ENCODE measurements around the gene RFTN2. TPM values are rescaled to one million over a fixed set of nuclear protein-coding genes. Genes with fewer than 3 reads are reported as not detected.
A peak's percentile ranks its signal among the peaks of the same experiment; 100 is the strongest.
"Not testable (repeated sequence)": the region's sequence is repeated elsewhere in the genome, so short reads cannot be mapped to it uniquely, and the experiment has no call there.

The RFTN2 gene
- 29.9 TPM for total RNA-seq

- DNase-seq, result no peak
These were observed at the start of gene RFTN2 for GRCh38 chr2:197675246-197675645. TSS of gene RFTN2 (minus strand) at chr2:197675587. CDS start at chr2:197675458, 129 bp downstream.

- DNase-seq, result no peak
These were observed 42.5 kb upstream of the RFTN2 start for GRCh38 chr2:197717863-197718262.

GRCh38 chr2:197713271-197713670 is 37.9 kb upstream of the RFTN2 start:
- no peak for DNase-seq

- DNase-seq, result no peak
These were observed 36.2 kb upstream of the RFTN2 start for GRCh38 chr2:197711578-197711977.

GRCh38 chr2:197710424-197711042 is 35.1 kb upstream of the RFTN2 start:
- no peak for DNase-seq

- DNase-seq, result not testable (repeated sequence)
These were observed 33.8 kb upstream of the RFTN2 start for GRCh38 chr2:197709140-197709539.

GRCh38 chr2:197708331-197708730 is 32.9 kb upstream of the RFTN2 start:
- no peak for DNase-seq

- no peak for DNase-seq
These were observed 32.2 kb upstream of the RFTN2 start for GRCh38 chr2:197707316-197708213.

- no peak for DNase-seq
These were observed 31.4 kb upstream of the RFTN2 start for GRCh38 chr2:197706839-197707207.

GRCh38 chr2:197705912-197706838 is 30.8 kb upstream of the RFTN2 start:
- peak; percentile 12 for DNase-seq

GRCh38 chr2:197705121-197705911 is 29.9 kb upstream of the RFTN2 start, which contains the start of gene MARS2:
TSS of gene MARS2 (plus strand) at chr2:197705369. CDS start at chr2:197705406, 37 bp downstream.
- peak; percentile 89 for DNase-seq

- DNase-seq, result no peak
These were observed 29.2 kb upstream of the RFTN2 start for GRCh38 chr2:197704434-197705120.

- no peak for DNase-seq
These were observed 25.6 kb upstream of the RFTN2 start for GRCh38 chr2:197700960-197701359.

- not testable (repeated sequence) for DNase-seq
These were observed 24.3 kb upstream of the RFTN2 start for GRCh38 chr2:197699724-197700123.

- not testable (repeated sequence) for DNase-seq
These were observed 21.2 kb upstream of the RFTN2 start for GRCh38 chr2:197696571-197696970.

- DNase-seq, result not testable (repeated sequence)
These were observed 20.6 kb upstream of the RFTN2 start for GRCh38 chr2:197695971-197696370.

GRCh38 chr2:197695206-197695605 is 19.8 kb upstream of the RFTN2 start:
- DNase-seq, result not testable (repeated sequence)

- no peak for DNase-seq
These were observed 2.1 kb upstream of the RFTN2 start for GRCh38 chr2:197677483-197677882.

- DNase-seq, result no peak
These were observed 1.7 kb upstream of the RFTN2 start for GRCh38 chr2:197677056-197677455.

- DNase-seq, result no peak
These were observed 363 bp upstream of the RFTN2 start for GRCh38 chr2:197675711-197676188.

GRCh38 chr2:197674591-197674990 is 796 bp downstream of the RFTN2 start:
- no peak for DNase-seq
